HT1080 (cell line): ENCODE data around the gene FTO. TPM values are rescaled to one million over a fixed set of nuclear protein-coding genes. Genes with fewer than 3 reads are reported as not detected.
A peak's percentile ranks its signal among the peaks of the same experiment; 100 is the strongest.

ENCODE experiments used
- DNase-seq: peaks from one replicate; pipeline ENCODE4 v3.0.0-alpha.2; 2015; ENCODE audit warnings: low read depth
- total RNA-seq: library from RNA; depleted of rRNA; stranded (reverse); fragments of >200 nt; shearing (Covaris generic); gene quantifications from 2 replicates; pipeline ENCODE4 v1.2.3, GENCODE V29; 2014

The FTO gene
- total RNA-seq, 1 experiment from 2014 or later = 46.7 TPM

- no peak for DNase-seq
Observed at GRCh38 chr16:54112451-54113206, 408.7 kb downstream of the FTO start.

GRCh38 chr16:54115558-54115957 is 411.6 kb downstream of the FTO start:
- no peak for DNase-seq

GRCh38 chr16:54116124-54116655 is 412.2 kb downstream of the FTO start:
- DNase-seq = no peak

GRCh38 chr16:54118846-54119245 is 414.9 kb downstream of the FTO start:
- no peak for DNase-seq

GRCh38 chr16:54120846-54121480 is 417.0 kb downstream of the FTO start:
- DNase-seq = no peak

- no peak for DNase-seq
Observed at GRCh38 chr16:54121539-54122295, 417.8 kb downstream of the FTO start.

GRCh38 chr16:54123766-54124165 is 419.8 kb downstream of the FTO start:
- no peak for DNase-seq

GRCh38 chr16:54125751-54126655 is 422.0 kb downstream of the FTO start:
- no peak for DNase-seq

GRCh38 chr16:54126907-54127306 is 423.0 kb downstream of the FTO start:
- DNase-seq = no peak

GRCh38 chr16:54128629-54129234 is 424.8 kb downstream of the FTO start:
- DNase-seq = no peak

- DNase-seq = no peak
Observed at GRCh38 chr16:54129810-54130209, 425.9 kb downstream of the FTO start.

GRCh38 chr16:54135361-54136275 is 431.7 kb downstream of the FTO start:
- DNase-seq = peak; percentile 80

GRCh38 chr16:54136276-54136625 is 432.3 kb downstream of the FTO start:
- DNase-seq = peak; percentile 87

- DNase-seq = no peak
Observed at GRCh38 chr16:54140057-54140787, 436.3 kb downstream of the FTO start.

- DNase-seq = no peak
Observed at GRCh38 chr16:54140788-54141136, 436.8 kb downstream of the FTO start.

GRCh38 chr16:54142787-54143186 is 438.8 kb downstream of the FTO start:
- DNase-seq = no peak

- DNase-seq = no peak
Observed at GRCh38 chr16:54143410-54143809, 439.5 kb downstream of the FTO start.

GRCh38 chr16:54143934-54144571 is 440.1 kb downstream of the FTO start:
- no peak for DNase-seq

GRCh38 chr16:54144572-54144947 is 440.6 kb downstream of the FTO start:
- no peak for DNase-seq
